GM19324 (cell line): ENCODE measurements around the gene SLFN14.
"Not testable (repeated sequence)": the region's sequence is repeated elsewhere in the genome, so short reads cannot be mapped to it uniquely, and the experiment has no call there.

Experiments used
- ATAC-seq: cut with Tn5 transposase; IDR thresholded peaks from one replicate; pipeline ENCODE4 v1.9.1; 2021; ENCODE audit warnings: mild to moderate bottlenecking, moderate library complexity; ENCODE audit not compliant: unreplicated experiment, low FRiP score

SLFN14 gene

GRCh38 chr17:35529326-35529725, 31.3 kb downstream of the SLFN14 start:
- ATAC-seq: not testable (repeated sequence)

GRCh38 chr17:35523296-35523695, 37.3 kb downstream of the SLFN14 start:
- no peak for ATAC-seq

DNA sequence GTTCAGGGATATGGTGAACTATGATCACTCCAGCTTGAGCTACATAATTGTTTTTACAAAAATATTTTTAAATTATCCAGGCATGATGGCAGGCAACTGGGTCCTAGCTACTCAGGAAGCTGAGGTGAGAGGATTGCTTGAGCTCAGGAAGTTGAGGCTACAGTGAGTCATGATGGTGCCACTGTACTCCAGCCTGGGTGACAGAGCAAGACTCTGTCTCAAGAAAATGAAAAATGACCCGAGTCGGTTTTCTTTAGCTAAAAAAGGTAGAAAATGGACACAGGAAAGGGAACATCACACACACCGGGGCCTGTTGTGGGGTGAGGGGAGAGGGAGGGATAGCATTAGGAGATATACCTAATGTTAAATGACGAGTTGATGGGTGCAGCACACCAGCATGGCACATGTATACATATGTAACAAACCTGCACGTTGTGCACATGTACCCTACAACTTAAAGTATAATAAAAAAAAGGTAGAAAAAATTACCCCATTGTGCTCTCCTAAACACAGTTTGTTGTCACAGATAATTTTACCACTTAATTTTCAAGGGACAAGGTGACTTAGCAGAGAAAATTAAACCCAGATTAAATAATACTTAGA, 38.9 kb downstream of the SLFN14 start:
- not testable (repeated sequence) for ATAC-seq

DNA sequence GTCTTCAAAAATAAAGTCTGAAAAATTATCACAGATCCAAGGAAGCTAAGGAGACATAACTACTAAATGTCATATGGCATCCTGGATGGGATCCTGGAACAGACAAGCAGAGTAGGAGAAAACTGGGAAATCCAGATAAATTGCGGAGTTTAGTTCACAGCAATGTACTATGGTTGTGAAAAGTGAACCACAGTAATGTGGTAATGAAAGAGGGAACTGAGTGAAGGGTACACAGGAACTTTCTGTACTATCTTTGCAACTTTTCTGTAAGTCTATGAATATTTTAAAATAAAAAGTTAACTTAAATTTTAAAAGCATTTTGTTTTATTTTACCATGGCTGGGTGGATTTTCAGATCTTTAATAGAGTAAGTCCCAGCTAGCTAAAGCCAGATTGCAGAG, 39.5 kb downstream of the SLFN14 start:
- no peak for ATAC-seq

GRCh38 chr17:35519906-35520442, 40.6 kb downstream of the SLFN14 start:
- no peak for ATAC-seq

DNA sequence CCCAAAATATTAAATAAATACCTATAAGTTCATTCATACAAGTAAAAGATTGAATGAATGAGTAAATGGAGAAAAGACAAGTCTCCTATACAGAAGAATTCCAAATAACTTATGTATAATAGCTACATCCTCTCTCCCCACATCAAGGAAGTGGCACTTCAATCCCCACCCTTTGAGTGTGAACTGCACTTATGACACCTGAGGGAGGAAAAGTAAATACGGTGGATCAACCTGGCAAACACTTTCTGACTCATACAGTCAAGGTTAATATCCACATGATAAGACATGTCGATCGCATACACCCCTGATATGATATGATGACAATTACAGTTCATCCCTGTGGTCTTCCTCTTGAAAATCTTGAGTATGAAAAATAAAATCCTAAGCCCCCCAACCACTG, 41.2 kb downstream of the SLFN14 start:
- ATAC-seq: no peak

DNA sequence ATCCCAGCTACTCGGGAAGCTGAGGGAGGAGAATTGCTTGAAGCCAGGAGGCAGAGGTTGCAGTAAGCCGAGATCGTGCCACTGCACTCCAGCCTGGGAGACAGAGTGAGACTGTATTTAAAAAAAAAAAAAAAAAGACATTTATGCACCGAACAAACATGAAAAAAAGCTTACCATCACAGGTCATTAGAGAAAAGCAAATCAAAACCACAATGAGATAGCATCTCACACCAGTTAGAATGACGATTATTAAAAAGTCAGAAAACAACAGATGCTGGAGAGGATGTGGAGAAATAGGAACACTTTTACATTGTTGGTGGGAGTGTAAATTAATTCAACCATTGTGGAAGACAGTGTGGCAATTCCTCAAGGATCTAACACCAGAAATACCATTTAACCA, 42.2 kb downstream of the SLFN14 start:
- ATAC-seq: not testable (repeated sequence)

GRCh38 chr17:35515027-35515426, 45.6 kb downstream of the SLFN14 start:
- ATAC-seq: no peak

DNA sequence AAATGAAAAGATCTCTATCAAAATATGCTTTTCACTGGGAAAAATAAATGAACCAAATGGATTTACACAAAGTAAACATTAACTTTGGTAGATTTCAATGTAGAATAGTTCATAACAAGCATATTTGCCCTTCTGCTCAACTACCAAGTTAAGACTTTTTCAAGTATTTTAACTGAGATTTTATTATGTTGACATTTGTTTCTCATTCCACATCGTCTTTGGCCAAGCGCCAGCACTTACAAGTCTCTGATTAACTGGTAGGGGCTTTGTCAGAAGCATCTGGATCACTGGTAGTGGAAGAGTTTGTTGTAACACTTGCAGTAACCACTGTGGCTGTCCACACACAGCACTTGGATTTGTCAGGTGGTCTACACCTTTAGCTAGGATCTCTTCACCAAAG, 46.1 kb downstream of the SLFN14 start:
- ATAC-seq: no peak
